G401 (cell line): ENCODE measurements around the gene IFNAR2. TPM values are rescaled to one million over a fixed set of nuclear protein-coding genes. Genes with fewer than 3 reads are reported as not detected.

Experiments used
- DNase-seq: peaks from one replicate; pipeline ENCODE4 v3.0.0-alpha.2; 2015; ENCODE audit warnings: low spot score
- in situ Hi-C: cut with HindIII; loops from 2 replicates; pipeline ENCODE4 v1.10.0; 2016; ENCODE audit warnings: low sequenced_read_pairs, mixed read lengths
- total RNA-seq: library from RNA; depleted of rRNA; stranded (reverse); fragments of >200 nt; shearing (Covaris generic); gene quantifications from 2 replicates; pipeline ENCODE4 v1.2.3, GENCODE V29; 2014; rRNA removed

IFNAR2 gene
- total RNA-seq, 1 experiment from 2014 or later = 6.8 TPM

DNA sequence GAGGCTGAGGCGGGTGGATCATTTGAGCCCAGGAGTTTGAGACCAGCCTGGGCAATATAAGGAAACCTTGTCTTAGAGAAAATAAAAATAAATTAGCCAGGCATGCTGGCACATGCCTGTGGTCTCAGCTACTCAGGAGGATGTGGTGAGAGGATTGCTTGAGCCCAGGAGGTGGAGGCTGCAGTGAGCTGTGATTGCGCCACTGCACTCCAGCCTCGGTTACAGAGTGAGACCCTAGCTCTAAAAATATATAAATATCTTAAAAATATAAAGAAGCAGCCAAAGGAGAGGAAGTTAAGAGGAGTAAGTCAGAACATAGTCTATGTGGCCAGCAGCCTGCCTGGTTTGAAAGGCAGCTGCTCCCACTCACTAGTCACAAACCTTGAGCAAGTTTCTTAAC, 31.9 kb downstream of the IFNAR2 start:
- in situ Hi-C loops = no loop called here
- no peak for DNase-seq

DNA sequence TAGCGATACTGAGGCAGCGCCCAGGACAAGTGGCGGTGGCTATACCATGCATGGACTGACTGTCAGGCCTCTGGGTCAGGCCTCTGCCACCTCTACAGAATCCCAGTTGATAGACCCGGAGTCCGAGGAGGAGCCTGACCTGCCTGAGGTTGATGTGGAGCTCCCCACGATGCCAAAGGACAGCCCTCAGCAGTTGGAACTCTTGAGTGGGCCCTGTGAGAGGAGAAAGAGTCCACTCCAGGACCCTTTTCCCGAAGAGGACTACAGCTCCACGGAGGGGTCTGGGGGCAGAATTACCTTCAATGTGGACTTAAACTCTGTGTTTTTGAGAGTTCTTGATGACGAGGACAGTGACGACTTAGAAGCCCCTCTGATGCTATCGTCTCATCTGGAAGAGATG, 33.2 kb downstream of the IFNAR2 start:
- no peak for DNase-seq
- in situ Hi-C loops = no loop called here

DNA sequence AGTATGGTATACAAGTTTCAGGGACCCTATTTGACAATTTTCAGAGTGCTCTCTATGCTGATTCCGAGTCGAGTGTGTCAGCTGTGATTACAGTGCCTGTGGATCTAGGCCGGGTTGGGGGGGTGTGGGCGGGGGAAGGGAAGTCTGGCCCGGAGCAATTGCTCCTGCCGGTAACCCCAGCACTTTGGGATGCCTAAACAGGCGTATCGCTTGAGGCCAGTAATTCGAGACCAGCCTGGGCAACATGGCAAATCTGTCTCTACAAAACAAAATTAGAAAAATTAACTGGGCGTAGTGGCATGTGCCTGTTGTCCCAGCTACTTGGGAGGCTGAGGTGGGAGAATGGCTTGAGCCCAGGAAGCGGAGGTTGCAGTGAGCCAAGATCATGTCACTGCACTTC, 34.8 kb downstream of the IFNAR2 start:
- in situ Hi-C loops = no loop called here
- no peak for DNase-seq

DNA sequence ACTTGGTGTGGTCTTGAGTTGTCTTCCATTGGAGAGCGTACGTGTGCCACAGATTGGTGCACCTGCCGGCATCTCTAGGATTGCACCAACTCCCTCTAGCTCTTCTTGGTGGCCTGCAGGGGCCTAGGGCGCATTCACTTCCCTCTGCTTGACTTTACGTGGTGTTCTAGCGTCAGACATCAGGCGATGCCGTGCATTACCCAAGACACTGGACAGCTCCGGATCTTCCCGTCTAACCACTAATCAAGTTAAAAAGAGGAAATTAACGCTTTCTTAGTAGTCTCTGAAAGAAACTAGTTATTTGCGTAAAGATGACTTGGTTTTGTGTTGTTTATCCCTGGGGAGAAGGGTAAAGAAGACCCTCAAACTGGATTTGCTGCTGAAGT, 35.9 kb downstream of the IFNAR2 start:
- in situ Hi-C loops = no loop called here
- no peak for DNase-seq

DNA sequence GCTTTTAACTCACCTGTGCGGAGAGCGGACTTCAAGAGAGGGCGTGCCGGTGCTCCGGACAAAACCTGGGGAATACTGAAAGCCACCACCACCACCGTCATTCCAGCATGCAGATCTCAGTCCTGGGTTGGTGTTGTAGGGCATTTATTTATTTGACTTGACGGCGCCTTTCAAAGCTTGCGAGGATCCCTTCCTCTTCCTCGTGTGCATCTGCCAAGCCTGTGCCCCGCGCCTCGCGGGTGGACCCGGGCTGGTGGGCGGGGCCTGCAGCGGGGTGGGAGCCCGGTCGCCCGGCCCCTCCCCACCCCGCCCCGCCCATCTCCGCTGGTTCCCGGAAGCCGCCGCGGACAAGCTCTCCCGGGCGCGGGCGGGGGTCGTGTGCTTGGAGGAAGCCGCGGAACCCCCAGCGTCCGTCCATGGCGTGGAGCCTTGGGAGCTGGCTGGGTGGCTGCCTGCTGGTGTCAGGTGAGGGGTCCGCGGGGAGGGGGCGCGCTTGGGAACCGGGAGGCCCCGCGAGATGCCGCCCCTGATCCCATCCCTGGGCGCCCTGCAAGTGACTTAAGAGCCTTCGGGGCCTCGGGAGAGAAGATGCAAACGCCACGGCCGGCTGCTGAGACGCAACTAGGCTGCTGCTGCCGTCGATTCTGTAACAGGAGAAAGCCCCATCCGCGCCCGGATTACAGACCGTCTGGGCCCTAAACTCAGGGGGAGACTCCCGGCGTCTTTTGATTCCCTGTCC, 36.5 kb downstream of the IFNAR2 start, which contains the start of gene IL10RB:
TSS of gene IL10RB (plus strand) at position 318 of the 739 bp plus-strand sequence. CDS start at position 417, 99 bp downstream.
- in situ Hi-C loops = no loop called here
- no peak for DNase-seq

DNA sequence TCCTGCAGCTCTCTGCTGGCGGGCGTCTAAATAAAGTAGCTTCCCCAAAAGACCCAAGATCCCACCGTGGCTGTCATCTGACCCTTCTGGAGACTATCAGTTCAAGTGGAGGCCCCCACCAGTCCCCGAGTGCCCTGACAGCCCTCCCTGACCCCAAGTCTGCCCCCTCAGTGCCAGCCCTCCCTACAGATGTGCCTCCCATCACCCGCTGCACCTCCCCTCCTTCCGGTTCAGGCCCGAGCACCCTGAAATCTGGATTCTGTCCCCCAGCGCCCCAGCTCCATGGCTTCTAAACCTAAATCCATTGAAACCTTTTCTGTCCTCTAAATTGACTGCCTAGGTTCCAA, 37.0 kb downstream of the IFNAR2 start:
- in situ Hi-C loops = no loop called here
- DNase-seq = no peak

DNA sequence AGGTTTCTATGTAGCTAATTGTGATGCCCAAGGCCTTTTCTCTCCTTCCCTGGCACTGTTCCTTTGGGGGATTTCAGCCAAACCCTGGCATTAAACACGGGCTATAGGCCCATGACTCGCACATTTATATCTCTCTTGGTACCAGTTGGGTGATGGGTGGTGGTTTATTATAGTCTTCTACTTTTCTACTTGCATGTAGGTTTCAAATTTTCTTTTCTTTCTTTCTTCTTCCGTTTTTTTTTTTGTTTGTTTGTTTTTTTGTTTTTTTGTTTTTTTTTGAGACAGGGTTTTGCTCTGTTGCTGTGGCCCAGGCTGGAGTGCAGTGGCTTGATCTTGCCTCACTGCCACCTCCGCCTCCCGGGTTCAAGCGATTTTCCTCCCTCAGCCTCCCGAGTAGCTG, 37.5 kb downstream of the IFNAR2 start:
- no peak for DNase-seq
- in situ Hi-C loops = no loop called here

DNA sequence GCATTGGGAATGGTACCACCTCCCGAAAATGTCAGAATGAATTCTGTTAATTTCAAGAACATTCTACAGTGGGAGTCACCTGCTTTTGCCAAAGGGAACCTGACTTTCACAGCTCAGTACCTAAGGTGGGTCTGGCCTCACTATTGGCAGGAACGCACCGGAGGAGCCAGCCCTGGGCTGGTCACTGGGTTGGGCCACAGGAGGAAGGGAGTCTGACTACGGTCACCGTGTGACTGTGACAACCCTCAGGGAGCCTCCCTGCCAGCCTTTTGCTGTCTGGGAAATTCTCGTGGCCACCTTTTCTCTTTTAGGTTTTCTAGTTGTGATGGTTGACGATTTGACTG, 38.6 kb downstream of the IFNAR2 start:
- in situ Hi-C loops = no loop called here
- DNase-seq = peak; percentile 21

DNA sequence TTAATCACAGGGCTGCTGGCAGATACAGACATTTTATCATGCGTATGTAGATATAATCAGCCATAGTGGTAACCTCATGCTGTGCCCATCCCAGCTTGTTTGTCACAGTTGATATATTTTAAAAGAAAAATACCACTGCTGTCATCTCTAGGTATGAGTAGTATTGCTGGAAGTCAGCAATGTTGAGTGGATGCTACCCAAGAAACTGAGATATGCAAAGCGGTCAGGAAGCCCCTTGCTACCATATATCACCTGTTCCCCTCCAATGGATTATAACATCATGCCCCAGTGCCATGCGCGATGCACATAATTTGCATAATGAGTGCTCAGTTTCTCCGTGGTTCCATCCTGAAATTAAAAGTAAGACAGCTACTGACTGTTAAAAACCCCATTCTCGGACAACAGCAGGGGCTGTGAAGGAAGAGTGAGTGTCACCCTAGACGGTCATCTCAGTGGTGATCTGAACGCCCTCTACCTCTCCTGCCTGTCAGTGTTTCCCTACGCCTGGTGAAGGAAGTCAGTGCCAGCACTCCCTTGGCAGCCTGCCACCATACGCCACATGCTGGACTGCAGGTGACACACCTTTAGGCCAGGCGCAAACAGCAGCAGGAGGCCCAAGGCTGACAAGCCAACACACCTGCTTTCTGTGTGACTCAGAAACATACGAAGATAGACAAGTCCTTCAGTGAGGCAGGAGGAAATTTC, 39.2 kb downstream of the IFNAR2 start:
- DNase-seq = peak; percentile 86
- in situ Hi-C loops = no loop called here

DNA sequence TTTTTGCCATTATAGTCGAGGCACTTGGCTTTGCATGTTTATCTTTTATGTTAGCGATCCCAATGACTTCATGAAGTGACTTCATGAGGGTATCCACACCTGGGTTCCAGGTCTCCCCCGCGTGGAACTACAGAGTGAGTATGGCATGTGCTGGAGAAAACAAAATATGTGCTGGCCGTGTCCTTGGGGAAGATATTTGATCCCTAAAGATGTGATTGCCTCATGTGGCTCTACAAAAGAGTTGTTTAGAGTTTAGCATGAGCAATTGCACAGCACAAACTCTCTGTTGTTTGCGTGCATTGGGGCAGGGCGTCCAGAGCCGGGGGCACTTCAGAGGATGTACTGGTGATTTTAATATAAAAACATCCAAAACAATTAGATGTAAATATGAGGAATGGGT, 41.2 kb downstream of the IFNAR2 start:
- in situ Hi-C loops = no loop called here
- no peak for DNase-seq

DNA sequence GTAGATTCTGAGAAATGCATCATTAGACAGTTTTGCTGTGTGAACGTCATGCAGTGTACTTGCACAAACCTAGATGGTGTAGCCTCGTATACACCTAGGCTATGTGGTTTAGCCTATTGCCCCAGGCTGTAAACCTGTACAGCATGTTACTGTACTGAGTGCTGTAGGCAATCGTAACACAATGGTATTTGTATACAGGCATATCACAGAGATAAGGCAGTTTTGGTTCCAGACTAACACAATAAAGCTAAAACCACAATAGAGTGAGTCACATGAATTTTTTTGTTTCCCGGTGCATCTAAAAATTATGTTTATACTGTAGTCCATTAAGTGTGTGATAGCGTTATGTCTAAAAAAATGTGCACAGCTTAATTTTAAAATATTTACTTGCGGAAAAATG, 43.3 kb downstream of the IFNAR2 start:
- no peak for DNase-seq
- in situ Hi-C loops = no loop called here

DNA sequence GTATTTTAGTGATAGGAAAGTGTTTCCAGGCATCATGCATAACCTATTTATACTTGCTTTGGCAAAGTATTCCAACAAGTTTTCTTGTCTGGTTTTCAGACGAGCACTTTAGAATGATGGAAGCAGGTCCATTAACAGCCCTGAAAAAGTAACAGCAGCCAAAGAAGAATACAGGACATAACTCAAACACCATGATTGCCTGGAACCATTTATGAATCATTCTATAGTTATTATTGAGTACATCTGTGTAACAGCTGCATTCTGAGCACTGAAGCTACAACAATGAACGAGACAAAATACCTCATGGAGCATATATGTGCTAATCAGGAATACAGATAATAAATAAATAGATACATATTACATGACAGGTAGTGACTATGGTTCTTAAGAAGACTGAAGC, 49.0 kb downstream of the IFNAR2 start:
- in situ Hi-C loops = no loop called here
- DNase-seq = no peak

DNA sequence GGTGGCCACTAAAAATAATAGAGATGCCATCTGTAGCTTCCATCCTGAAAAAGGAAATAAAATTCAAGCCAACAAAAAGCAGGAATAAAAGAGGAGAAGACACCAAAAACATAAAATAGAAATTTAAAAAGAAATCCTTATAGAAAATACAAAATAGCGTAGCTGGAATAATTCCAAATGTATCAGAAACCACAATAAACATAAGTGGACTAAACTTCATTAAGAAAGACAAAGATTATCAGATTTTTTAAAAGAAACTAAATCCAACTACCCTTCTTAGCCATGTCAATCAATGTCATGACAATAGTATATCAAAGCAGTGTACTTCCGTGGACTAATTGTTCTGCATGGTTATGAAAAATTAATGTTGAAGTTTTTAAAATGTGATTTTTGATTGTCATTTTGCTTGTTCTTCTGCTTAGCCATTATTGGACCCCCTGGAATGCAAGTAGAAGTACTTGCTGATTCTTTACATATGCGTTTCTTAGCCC, 49.6 kb downstream of the IFNAR2 start:
- in situ Hi-C loops = no loop called here
- DNase-seq = no peak

Other genes starting within 250 kb of the IFNAR2 start
- not detected in 2 replicates for gene OLIG2, start 204.0 kb upstream of the IFNAR2 start, total RNA-seq
- gene OLIG1, start 159.8 kb upstream of the IFNAR2 start, total RNA-seq = not detected in 2 replicates
- gene IL10RB, start 36.4 kb downstream of the IFNAR2 start, total RNA-seq = 16.6 and 16.7 TPM in 2 replicates
- 2.2 and 3.4 TPM in 2 replicates for gene IFNAR1, start 95.0 kb downstream of the IFNAR2 start, total RNA-seq
- gene IFNGR2, start 173.5 kb downstream of the IFNAR2 start, total RNA-seq = 61.2 and 66.8 TPM in 2 replicates